GM12864 (cell line): ENCODE measurements around the gene MB21D2.
A peak's percentile ranks its signal among the peaks of the same experiment; 100 is the strongest.

ENCODE experiments used
- DNase-seq: peaks from one replicate; pipeline ENCODE4 v3.0.0-alpha.2; 2011; ENCODE audit warnings: low read depth
- H3K4me3 ChIP-seq: 2 replicates; pipeline ENCODE4 v1.5.1; 2011; ENCODE audit warnings: mild to moderate bottlenecking, low read depth, low read length, control low read depth
- TF ChIP-seq, protein P1 (sequence below): IDR thresholded peaks from 2 replicates; pipeline ENCODE4 v1.5.1; 2011; ENCODE audit warnings: low read depth, mild to moderate bottlenecking, moderate library complexity, low read length, control low read depth, inconsistent platforms; ENCODE audit errors: missing control alignments

Gene MB21D2

DNA sequence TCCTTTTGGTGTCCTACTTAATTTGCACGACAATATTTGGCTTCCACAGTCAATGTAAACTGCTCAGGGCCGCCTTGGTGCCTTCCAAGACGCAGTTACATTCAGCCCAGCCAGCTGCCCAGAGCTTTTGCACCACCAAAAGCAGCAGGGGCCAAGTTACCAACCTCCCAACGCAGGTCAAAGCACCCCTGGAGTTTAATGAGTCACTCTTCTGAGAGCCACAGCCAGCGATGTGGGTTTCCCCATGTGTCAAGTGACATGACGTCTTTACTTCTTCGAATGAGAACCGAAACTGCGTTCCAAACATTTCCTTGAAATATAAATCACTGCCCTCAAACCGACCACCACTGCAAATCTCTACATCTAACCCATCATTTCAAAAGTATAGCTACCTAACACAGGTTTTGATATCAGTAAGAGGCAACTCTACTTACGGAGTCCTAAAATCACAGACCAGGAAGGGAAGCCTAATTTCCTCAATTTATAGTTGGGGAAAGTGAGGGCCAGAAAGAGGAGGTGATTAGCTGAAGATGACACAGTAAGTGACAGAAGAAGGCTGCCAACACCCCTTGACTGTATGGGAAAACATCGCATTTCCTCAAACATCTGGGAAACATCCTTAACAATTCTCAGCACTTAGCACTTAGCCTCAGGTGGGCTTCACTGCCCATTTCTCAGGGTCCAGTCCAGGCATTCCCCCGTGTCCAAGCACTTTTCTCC lies 24.5 kb downstream of the MB21D2 start:
- H3K4me3 ChIP-seq: no peak overlapping the region; the same call in 1 of the 2 replicates

DNA sequence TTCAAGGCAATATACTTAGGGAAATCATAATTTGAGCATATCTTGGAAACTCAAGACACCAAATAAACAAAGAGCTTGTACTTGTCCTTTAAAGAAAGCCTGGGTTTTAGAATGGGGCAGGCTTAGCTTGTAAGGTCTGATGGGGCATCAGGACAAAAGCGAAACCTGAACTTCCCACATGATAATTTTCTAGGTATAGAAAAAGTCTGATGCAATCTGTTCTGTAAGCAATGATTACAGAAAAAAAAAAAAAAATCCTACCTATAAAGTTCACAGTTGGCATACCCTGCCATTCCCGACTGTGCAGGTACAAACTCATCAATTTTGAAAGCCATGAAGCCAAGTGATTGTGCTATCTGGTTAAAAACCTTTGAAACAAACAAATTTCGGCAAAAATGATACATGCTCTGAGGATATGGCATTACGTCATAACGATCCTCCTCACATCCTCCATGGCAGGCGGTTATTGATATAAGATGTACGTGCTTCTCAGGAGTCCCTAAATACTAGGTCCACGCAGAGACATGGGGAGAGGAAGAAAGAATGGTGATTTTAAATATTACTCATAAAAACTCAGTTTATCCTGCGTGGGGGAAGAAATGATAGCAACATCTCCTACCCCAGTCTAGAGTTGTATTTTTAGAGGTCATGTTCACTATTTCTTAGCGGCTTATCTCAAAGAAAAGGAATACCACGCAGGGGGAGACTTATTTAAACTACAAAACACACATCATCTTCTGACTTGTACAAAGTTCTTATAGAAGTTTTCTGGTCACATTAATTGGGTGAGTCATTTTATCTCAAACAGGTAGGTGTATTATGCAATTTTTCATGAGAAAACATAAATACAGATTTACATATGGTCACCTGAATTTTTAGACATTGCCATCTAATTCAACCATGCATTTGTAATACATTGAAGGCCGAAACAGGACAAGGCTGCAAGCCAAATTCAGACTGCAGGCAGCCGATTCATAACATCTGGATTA lies 27.0 kb downstream of the MB21D2 start:
- TF ChIP-seq, protein P1, sequence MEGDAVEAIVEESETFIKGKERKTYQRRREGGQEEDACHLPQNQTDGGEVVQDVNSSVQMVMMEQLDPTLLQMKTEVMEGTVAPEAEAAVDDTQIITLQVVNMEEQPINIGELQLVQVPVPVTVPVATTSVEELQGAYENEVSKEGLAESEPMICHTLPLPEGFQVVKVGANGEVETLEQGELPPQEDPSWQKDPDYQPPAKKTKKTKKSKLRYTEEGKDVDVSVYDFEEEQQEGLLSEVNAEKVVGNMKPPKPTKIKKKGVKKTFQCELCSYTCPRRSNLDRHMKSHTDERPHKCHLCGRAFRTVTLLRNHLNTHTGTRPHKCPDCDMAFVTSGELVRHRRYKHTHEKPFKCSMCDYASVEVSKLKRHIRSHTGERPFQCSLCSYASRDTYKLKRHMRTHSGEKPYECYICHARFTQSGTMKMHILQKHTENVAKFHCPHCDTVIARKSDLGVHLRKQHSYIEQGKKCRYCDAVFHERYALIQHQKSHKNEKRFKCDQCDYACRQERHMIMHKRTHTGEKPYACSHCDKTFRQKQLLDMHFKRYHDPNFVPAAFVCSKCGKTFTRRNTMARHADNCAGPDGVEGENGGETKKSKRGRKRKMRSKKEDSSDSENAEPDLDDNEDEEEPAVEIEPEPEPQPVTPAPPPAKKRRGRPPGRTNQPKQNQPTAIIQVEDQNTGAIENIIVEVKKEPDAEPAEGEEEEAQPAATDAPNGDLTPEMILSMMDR: no peak
- no peak overlapping the region for H3K4me3 ChIP-seq
- DNase-seq: no peak

More for the DNA sequence above, 24.5 kb downstream of the MB21D2 start:
- peak; percentile 96 for DNase-seq
- TF ChIP-seq, protein P1: no peak

DNA sequence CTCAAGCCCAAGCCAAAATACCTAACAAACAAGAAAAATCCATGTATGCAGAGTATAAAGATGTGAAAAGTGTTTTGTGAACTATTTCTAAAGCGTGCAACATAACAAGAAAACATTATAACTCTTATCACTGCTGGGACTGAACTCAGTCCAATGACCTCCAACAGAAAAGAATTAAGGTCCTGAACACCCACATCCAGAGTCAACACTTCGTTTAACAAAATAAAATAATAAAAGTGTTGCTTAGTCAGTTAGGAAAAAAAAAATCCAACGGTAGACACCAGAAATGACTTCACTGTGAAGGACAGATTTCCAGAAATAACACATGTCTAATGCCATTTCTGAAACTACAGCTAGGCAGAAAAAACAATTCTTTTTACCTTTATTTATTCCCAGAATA lies 28.0 kb downstream of the MB21D2 start:
- H3K4me3 ChIP-seq: no peak overlapping the region
- TF ChIP-seq, protein P1: no peak
- DNase-seq: no peak

DNA sequence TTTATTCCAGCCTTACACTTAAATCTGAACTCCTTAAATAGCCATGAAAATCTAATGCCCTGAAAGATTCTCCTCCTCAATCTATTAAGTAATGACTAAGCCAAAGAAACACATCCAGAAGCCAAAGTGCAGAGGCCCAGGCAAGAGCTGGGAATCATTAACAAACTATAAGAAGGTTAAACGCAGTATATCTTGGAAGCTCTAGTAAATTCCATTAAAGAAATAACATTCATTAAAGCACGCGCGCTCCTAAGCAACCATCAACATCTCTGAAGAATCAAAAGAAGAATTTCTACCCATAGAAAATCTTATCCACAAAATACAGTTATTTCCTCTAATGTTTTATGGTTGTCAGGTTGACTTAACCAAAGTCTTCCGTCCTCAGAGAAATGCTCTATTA lies 29.5 kb downstream of the MB21D2 start:
- no peak overlapping the region for H3K4me3 ChIP-seq
- TF ChIP-seq, protein P1: no peak
- no peak for DNase-seq

DNA sequence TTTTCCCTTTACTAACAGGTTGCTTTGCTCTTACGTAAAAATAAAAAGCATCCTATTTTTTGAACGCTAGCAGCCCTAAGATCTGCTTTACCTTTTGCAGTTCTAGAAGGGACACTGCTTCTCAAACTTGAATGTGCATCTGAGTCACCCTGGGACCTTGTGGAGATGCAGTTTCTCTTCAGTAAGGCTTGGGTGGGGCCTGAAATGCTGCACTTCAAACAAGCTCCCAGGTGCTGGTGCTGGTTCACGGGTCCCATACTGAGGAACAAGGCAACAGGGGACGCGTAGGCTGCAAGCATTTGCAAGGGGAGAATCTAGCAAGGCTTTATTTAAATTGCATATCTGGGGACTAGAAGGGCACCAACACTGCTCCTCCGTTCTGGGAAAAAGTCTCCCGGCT lies 30.0 kb downstream of the MB21D2 start:
- no peak overlapping the region for H3K4me3 ChIP-seq
- TF ChIP-seq, protein P1: no peak
- DNase-seq: peak; percentile 41

DNA sequence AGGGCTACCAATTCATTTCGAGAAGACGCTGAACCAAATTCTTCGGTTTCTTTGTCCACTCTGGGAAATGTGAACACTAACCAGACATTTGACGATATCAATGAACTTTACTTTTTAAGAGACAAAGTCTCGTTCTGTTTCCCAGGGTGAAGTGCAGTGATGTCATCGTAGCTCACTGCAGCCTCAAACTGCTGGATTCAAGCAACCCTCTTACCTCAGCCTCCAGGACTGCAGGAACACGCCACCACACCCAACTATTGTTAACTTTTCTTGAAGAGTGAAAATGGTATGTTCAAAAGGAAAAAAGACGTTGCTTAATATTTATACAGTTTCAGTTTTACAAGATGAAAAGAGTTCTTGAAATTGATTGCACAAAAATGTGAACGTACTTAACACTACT lies 30.6 kb downstream of the MB21D2 start:
- DNase-seq: no peak
- TF ChIP-seq, protein P1: no peak
- peak overlapping the region; percentile 26; the same call in 1 of the 2 replicates for H3K4me3 ChIP-seq
